Testis (tissue), 2 donors: ENCODE results near the gene STMND1.

Experiments
- CTCF ChIP-seq, 3 experiments: fragments of 450-650 bp in 2 of 3; fragments of 200-600 bp in 1 of 3; sonication (generic) in 1 of 3; IDR thresholded peaks; one replicate each; pipeline ENCODE4 v1.5.1; 2016 to 2019; ENCODE audit warnings: antibody characterized with exemption in 3 of 3, mild to moderate bottlenecking in 2 of 3, moderate library complexity in 1 of 3
- POLR2A ChIP-seq: fragments of 450-650 bp; IDR thresholded peaks from one replicate; pipeline ENCODE4 v1.6.1; 2017; ENCODE audit warnings: antibody characterized with exemption, mild to moderate bottlenecking, moderate library complexity

GRCh38 chr6:17066610-17067009 is 35.2 kb upstream of the STMND1 start:
- TF ChIP-seq CTCF (IDR thresholded peaks at IDR 0.05) (no peak), POLR2A (no peak)
